Gastroesophageal sphincter (tissue), 4 donors: Measurements from ENCODE around the gene DPF3. TPM values are rescaled to one million over a fixed set of nuclear protein-coding genes. Genes with fewer than 3 reads are reported as not detected.

Experiments
- ATAC-seq: fragments of 150-250 bp; one replicate; pipeline ENCODE4 v1.9.1; 2016; ENCODE audit warnings: mild to moderate bottlenecking, moderate library complexity
- H3K27ac ChIP-seq, 4 donors: fragments of 200-600 bp; sonication (generic) in 3 of 4; 1 replicate in 3 of 4; 2 replicates in 1 of 4; pipeline ENCODE4 v1.5.1; 2016 to 2019
- H3K27me3 ChIP-seq: fragments of 200-600 bp; sonication (generic); one replicate; pipeline ENCODE4 v1.5.1; 2019
- H3K36me3 ChIP-seq, 2 donors: fragments of 200-600 bp; sonication (generic); one replicate each; pipeline ENCODE4 v1.5.1; 2019; ENCODE audit warnings: control low read depth in 1 of 2
- H3K4me1 ChIP-seq, 3 donors: fragments of 200-600 bp; sonication (generic); 1 replicate in 2 of 3; 2 replicates in 1 of 3; pipeline ENCODE4 v1.5.1; 2016 to 2019; ENCODE audit warnings: control low read depth in 2 of 3
- H3K4me3 ChIP-seq, 2 donors: fragments of 200-600 bp; sonication (generic); one replicate each; pipeline ENCODE4 v1.5.1; 2019; ENCODE audit warnings: mild to moderate bottlenecking in 1 of 2, moderate library complexity in 1 of 2
- H3K9me3 ChIP-seq, 3 donors: fragments of 200-600 bp; sonication (generic); one replicate each; pipeline ENCODE4 v1.5.1; 2017 to 2019; ENCODE audit warnings: control low read depth in 2 of 3
- CTCF ChIP-seq, 4 experiments: fragments of 200-600 bp in 2 of 4; fragments of 450-650 bp in 2 of 4; sonication (generic) in 1 of 4; IDR thresholded peaks; one replicate each; pipeline ENCODE4 v1.5.1; 2017 to 2019; ENCODE audit warnings: antibody characterized with exemption in 4 of 4, mild to moderate bottlenecking in 2 of 4, moderate library complexity in 2 of 4
- EP300 ChIP-seq: sonication (generic); formaldehyde crosslinking; IDR thresholded peaks from one replicate; pipeline ENCODE4 v1.6.1; 2017; ENCODE audit warnings: antibody characterized with exemption, mild to moderate bottlenecking
- POLR2A ChIP-seq, 2 donors: fragments of 450-650 bp; IDR thresholded peaks; one replicate each; pipeline ENCODE4 v1.6.1; 2017; ENCODE audit warnings: antibody characterized with exemption in 2 of 2, mild to moderate bottlenecking in 2 of 2, moderate library complexity in 1 of 2
- POLR2AphosphoS5 ChIP-seq: sonication (generic); formaldehyde crosslinking; IDR thresholded peaks from one replicate; pipeline ENCODE4 v1.6.1; 2017; ENCODE audit warnings: antibody characterized with exemption
- WGBS, 2 donors: methylation state at CpG; one replicate each; pipeline ENCODE4 v1.1.5; 2018; ENCODE audit warnings: low coverage in 1 of 2; 5-methylcytosine and 5-hydroxymethylcytosine counted together
- total RNA-seq, 4 donors: library from RNA; depleted of rRNA; stranded (reverse); fragments of >200 nt; gene quantifications; one replicate each; pipeline ENCODE4 v1.1.0, GENCODE V29; 2016

DPF3 gene
- total RNA-seq, 4 donors from 2014 or later: 0.13 to 4.4 (median 2.1) TPM

- Histone ChIP-seq H3K36me3 (peaks cover 0 to 5% of the 10 kb centered on the region in 2 donors), H3K9me3 (no peaks in the 10 kb centered on the region), H3K27ac (no peak overlapping the region), H3K27me3 (peaks cover 9% of the 10 kb centered on the region), H3K4me1 (peaks cover 0 to 4% (median 0%) of the 10 kb centered on the region in 3 donors), H3K4me3 (no peak overlapping the region)
- 84 to 96% methylated on average over 4 to 7 of the region's 7 CpGs for WGBS, 2 donors
- ATAC-seq: no peak
- no peak for TF ChIP-seq POLR2AphosphoS5
- TF ChIP-seq EP300: no peak
- TF ChIP-seq CTCF (IDR thresholded peaks at IDR 0.05): no peak
- no peak for TF ChIP-seq POLR2A (IDR thresholded peaks at IDR 0.05)
These were observed 212.9 kb downstream of the DPF3 start for GRCh38 chr14:72680853-72681640.

GRCh38 chr14:72679536-72680151 lies 214.3 kb downstream of the DPF3 start:
- TF ChIP-seq CTCF (IDR thresholded peaks at IDR 0.05): no peak
- TF ChIP-seq EP300: no peak
- TF ChIP-seq POLR2A (IDR thresholded peaks at IDR 0.05): no peak
- TF ChIP-seq POLR2AphosphoS5: no peak
- 53 to 55% methylated on average over 11 of the region's 27 CpGs for WGBS, 2 donors
- H3K9me3 ChIP-seq: no peaks in the 10 kb centered on the region
- H3K4me3 ChIP-seq: no peak overlapping the region
- H3K4me1 ChIP-seq: peaks cover 0 to 4% (median 0%) of the 10 kb centered on the region in 3 donors
- peaks cover 9% of the 10 kb centered on the region for H3K27me3 ChIP-seq
- H3K27ac ChIP-seq: no peak overlapping the region
- no peaks in the 10 kb centered on the region for H3K36me3 ChIP-seq
- ATAC-seq: no peak

DNA sequence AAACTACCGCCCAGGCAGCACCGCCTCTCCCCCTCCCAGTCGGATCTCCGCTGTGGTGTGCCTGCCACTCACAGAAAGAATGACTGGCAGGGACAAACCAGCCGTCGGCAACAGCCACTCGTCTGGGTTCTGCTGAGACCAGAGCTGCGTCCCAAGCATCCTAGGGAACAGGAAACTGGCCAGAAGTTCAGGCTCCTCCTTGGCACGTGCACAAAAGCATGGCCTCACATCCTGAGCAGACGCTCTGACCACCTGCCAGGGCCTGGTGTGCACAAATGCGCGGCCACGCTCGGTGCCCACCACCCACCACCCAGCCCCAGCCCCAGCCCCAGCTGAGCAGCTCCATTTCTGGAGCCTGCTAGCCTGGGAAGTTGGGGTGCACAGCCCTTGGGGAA lies 214.8 kb downstream of the DPF3 start:
- TF ChIP-seq POLR2A (IDR thresholded peaks at IDR 0.05) (no peak), EP300 (no peak), CTCF (IDR thresholded peaks at IDR 0.05) (no peak), POLR2AphosphoS5 (no peak)
- no peak overlapping the region for H3K4me3 ChIP-seq
- H3K27ac ChIP-seq: no peak overlapping the region
- H3K9me3 ChIP-seq: no peaks in the 10 kb centered on the region
- H3K4me1 ChIP-seq: peaks cover 0 to 4% (median 0%) of the 10 kb centered on the region in 3 donors
- 52 to 60% methylated on average over 4 to 5 of the region's 14 CpGs for WGBS, 2 donors
- peaks cover 9% of the 10 kb centered on the region for H3K27me3 ChIP-seq
- ATAC-seq: no peak
- peaks cover 0 to 4% of the 10 kb centered on the region in 2 donors for H3K36me3 ChIP-seq

- TF ChIP-seq POLR2A (IDR thresholded peaks at IDR 0.05): no peak
- TF ChIP-seq POLR2AphosphoS5: no peak
- no peak for TF ChIP-seq CTCF (IDR thresholded peaks at IDR 0.05)
- no peak for TF ChIP-seq EP300
These were observed 215.5 kb downstream of the DPF3 start for GRCh38 chr14:72678356-72678755.

More at GRCh38 chr14:72678356-72678755, 215.5 kb downstream of the DPF3 start:
- Histone ChIP-seq H3K9me3 (no peaks in the 10 kb centered on the region), H3K4me3 (no peak overlapping the region), H3K36me3 (peaks cover 0 to 9% of the 10 kb centered on the region in 2 donors), H3K4me1 (peaks cover 0 to 4% (median 0%) of the 10 kb centered on the region in 3 donors), H3K27ac (no peak overlapping the region), H3K27me3 (peaks cover 9% of the 10 kb centered on the region)
- no peak for ATAC-seq
- 94 to 96% methylated on average over 5 of the region's 5 CpGs for WGBS, 2 donors
